Gastrocnemius medialis (tissue), 4 donors: ENCODE results near the gene TFPI. TPM values are rescaled to one million over a fixed set of nuclear protein-coding genes. Genes with fewer than 3 reads are reported as not detected.

Experiments used
- ATAC-seq, 2 donors: fragments of 150-250 bp; one replicate each; pipeline ENCODE4 v1.9.1; 2016
- DNase-seq, 2 donors: peaks; one replicate each; pipeline ENCODE4 v3.0.0-alpha.2; 2019
- H3K27ac ChIP-seq, 4 donors: fragments of 200-600 bp; sonication (generic); 1 replicate in 1 of 4; 2 replicates in 3 of 4; pipeline ENCODE4 v1.5.1; 2016 to 2018; ENCODE audit warnings: mild to moderate bottlenecking in 2 of 4, moderate library complexity in 1 of 4
- H3K27me3 ChIP-seq, 3 donors: fragments of 200-600 bp; sonication (generic) in 2 of 3; 1 replicate in 1 of 3; 2 replicates in 2 of 3; pipeline versions ENCODE4 v1.5.1 to v1.6.0; 2016 to 2019; ENCODE audit warnings: mild to moderate bottlenecking in 1 of 3, moderate library complexity in 1 of 3
- H3K36me3 ChIP-seq, 2 donors: fragments of 200-600 bp; sonication (generic) in 1 of 2; one replicate each; pipeline ENCODE4 v1.5.1; 2017 to 2018
- H3K4me1 ChIP-seq, 2 donors: fragments of 200-600 bp; sonication (generic) in 1 of 2; one replicate each; pipeline ENCODE4 v1.5.1; 2016 to 2017; ENCODE audit warnings: mild to moderate bottlenecking in 2 of 2
- H3K4me3 ChIP-seq, 4 donors: fragments of 200-600 bp; sonication (generic) in 3 of 4; 1 replicate in 1 of 4; 2 replicates in 3 of 4; pipeline ENCODE4 v1.5.1; 2016 to 2019; ENCODE audit warnings: mild to moderate bottlenecking in 2 of 4
- H3K9me3 ChIP-seq, 3 donors: fragments of 200-600 bp; sonication (generic) in 2 of 3; 1 replicate in 1 of 3; 2 replicates in 2 of 3; pipeline ENCODE4 v1.5.1; 2016 to 2019
- CTCF ChIP-seq, 5 experiments: fragments of 450-650 bp in 3 of 5; fragments of 200-600 bp in 2 of 5; sonication (generic) in 2 of 5; IDR thresholded peaks in 4 of 5; conservative IDR thresholded peaks in 1 of 5; 1 replicate in 4 of 5; 2 replicates in 1 of 5; pipeline ENCODE4 v1.5.1; 2016 to 2019; ENCODE audit warnings: antibody characterized with exemption in 5 of 5, mild to moderate bottlenecking in 3 of 5, moderate library complexity in 3 of 5
- POLR2A ChIP-seq, 2 donors: fragments of 450-650 bp; IDR thresholded peaks; one replicate each; pipeline ENCODE4 v1.6.1; 2017; ENCODE audit warnings: antibody characterized with exemption in 2 of 2, mild to moderate bottlenecking in 2 of 2, moderate library complexity in 2 of 2
- in situ Hi-C, 4 donors: fragments of 200-750 bp; cut with MboI; loops; one replicate each; pipeline versions ENCODE4 v1.15.0 to v1.8.0; 2017; ENCODE audit warnings: low sequenced_read_pairs in 4 of 4
- intact Hi-C: fragments of 100-400 bp; cut with DNase I; formaldehyde crosslinking; loops from one replicate; pipeline ENCODE4 v1.15.1; 2023; ENCODE audit warnings: low total_unique reads
- total RNA-seq, 4 donors: library from RNA; depleted of rRNA; stranded (reverse); fragments of >200 nt; gene quantifications; one replicate each; pipeline versions ENCODE4 v1.1.0 to v1.2.3, GENCODE V29; 2016

Gene TFPI
- total RNA-seq, 4 donors from 2014 or later: 30.7 to 91.5 (median 54.7) TPM

DNA sequence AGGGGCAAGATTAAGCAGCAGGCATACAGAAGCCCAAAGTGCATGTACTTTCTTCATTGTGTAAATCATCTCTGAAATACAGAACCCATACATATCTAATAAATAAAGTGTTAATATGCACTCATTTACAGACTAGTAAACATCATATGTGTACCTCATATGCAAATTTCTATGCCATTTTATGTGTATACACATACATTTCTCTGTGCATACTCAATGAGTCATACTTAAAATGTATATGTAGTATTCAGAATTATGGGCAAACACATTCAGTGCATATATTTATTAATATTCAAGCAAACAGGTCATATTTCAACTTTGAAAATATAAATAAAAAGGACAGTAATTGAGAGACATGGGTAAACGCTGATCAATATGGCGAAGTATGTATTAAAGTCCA lies 50.5 kb downstream of the TFPI start:
- Histone ChIP-seq H3K9me3 (no peaks in the 10 kb centered on the region), H3K4me3 (no peak overlapping the region), H3K36me3 (no peaks in the 10 kb centered on the region), H3K27ac (no peak overlapping the region), H3K27me3 (no peaks in the 10 kb centered on the region), H3K4me1 (peaks cover 0 to 6% of the 10 kb centered on the region in 2 donors)
- in situ Hi-C loops (loop anchor here (5.0 to 25.0 kb wide), 4 partner anchors 74 to 341 kb away; no protein-coding TSS in a partner anchor), intact Hi-C loops (loop anchor here (5.0 kb wide), 1 partner anchor 339 kb away; no protein-coding TSS in a partner anchor)
- TF ChIP-seq CTCF (IDR thresholded peaks at IDR 0.05 in 4 of 5, conservative IDR thresholded peaks at IDR 0.05 in 1 of 5): no peak
- no peak for TF ChIP-seq POLR2A (IDR thresholded peaks at IDR 0.05)
- DNase-seq: no peak
- no peak for ATAC-seq

GRCh38 chr2:187502467-187502866 lies 51.8 kb downstream of the TFPI start:
- Histone ChIP-seq H3K27ac (peak overlapping the region in 1 of 4 donors; percentile 20), H3K27me3 (no peaks in the 10 kb centered on the region), H3K4me1 (peaks cover 0 to 6% of the 10 kb centered on the region in 2 donors), H3K9me3 (no peaks in the 10 kb centered on the region), H3K4me3 (no peak overlapping the region), H3K36me3 (no peaks in the 10 kb centered on the region)
- ATAC-seq: no peak
- no peak for TF ChIP-seq CTCF (IDR thresholded peaks at IDR 0.05 in 4 of 5, conservative IDR thresholded peaks at IDR 0.05 in 1 of 5)
- no peak for TF ChIP-seq POLR2A (IDR thresholded peaks at IDR 0.05)
- in situ Hi-C loops: loop anchor here (5.0 to 25.0 kb wide), 4 partner anchors 75 to 342 kb away; no protein-coding TSS in a partner anchor
- no peak for DNase-seq
- intact Hi-C loops: loop anchor here (5.0 kb wide), 1 partner anchor 340 kb away; no protein-coding TSS in a partner anchor

DNA sequence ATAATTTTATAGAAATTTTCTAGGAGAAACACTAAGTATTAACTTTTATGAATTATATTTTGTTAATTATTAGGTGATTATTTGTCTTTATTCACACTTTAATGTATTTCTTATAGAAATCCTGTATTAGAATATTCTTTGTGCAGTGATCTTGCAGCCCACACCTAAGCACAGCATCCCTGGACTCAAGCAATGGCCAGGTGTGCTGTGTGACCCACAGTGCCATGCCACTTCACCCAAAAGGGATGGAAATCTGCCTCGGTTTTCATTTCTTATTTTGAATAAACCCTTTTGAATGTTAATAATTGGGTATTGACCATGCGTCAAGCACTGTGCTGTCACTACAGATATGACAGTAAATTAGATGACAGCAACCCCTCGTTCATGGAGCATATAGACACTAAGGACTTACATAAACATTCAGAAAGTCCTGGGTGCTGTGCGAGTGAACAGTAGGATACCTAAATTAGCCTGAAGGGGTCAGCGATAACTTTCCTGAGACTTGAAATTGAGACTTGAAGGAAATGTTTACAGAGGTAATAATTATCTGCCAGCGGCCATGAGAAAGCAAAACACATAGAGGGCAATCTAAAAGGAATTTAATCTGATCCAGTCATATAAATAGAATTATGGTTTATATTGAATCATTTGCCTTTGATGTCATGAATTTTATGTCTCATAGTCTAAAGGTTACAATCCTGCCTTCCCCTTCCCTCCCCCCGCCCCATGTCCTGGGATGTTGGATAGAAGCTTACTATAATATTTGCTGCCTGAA lies 53.5 kb downstream of the TFPI start:
- in situ Hi-C loops (loop anchor here (5.0 to 25.0 kb wide), 4 partner anchors 77 to 344 kb away; no protein-coding TSS in a partner anchor), intact Hi-C loops (loop anchor here (1.0 to 5.0 kb wide), 2 partner anchors 80 to 342 kb away; no protein-coding TSS in a partner anchor)
- Histone ChIP-seq H3K4me3 (no peak overlapping the region), H3K36me3 (peaks cover 0 to 7% of the 10 kb centered on the region in 2 donors), H3K9me3 (no peaks in the 10 kb centered on the region), H3K27ac (peak overlapping the region in 3 of 4 donors; percentile 3 to 53 (median 32)), H3K27me3 (no peaks in the 10 kb centered on the region), H3K4me1 (peaks cover 0 to 6% of the 10 kb centered on the region in 2 donors)
- TF ChIP-seq POLR2A (IDR thresholded peaks at IDR 0.05): no peak
- TF ChIP-seq CTCF (IDR thresholded peaks at IDR 0.05 in 4 of 5, conservative IDR thresholded peaks at IDR 0.05 in 1 of 5): no peak
- peak; percentile 29 to 38 for ATAC-seq
- no peak for DNase-seq

GRCh38 chr2:187499941-187500532 lies 54.2 kb downstream of the TFPI start:
- Histone ChIP-seq H3K4me1 (peaks cover 0 to 6% of the 10 kb centered on the region in 2 donors), H3K9me3 (no peaks in the 10 kb centered on the region), H3K27ac (no peak overlapping the region), H3K4me3 (no peak overlapping the region), H3K36me3 (peaks cover 0 to 13% of the 10 kb centered on the region in 2 donors), H3K27me3 (no peaks in the 10 kb centered on the region)
- TF ChIP-seq POLR2A (IDR thresholded peaks at IDR 0.05): no peak
- peak; percentile 71 to 91 (median 81) for TF ChIP-seq CTCF (IDR thresholded peaks at IDR 0.05 in 4 of 5, conservative IDR thresholded peaks at IDR 0.05 in 1 of 5)
- in situ Hi-C loops (loop anchor here (5.0 to 25.0 kb wide), 5 partner anchors 77 to 1012 kb away; no protein-coding TSS in a partner anchor), intact Hi-C loops (loop anchor here (1.0 to 5.0 kb wide), 2 partner anchors 80 to 342 kb away; no protein-coding TSS in a partner anchor)
- DNase-seq: peak in 1 of 2 donors; percentile 52
- peak; percentile 58 to 81 for ATAC-seq
